CD4-positive, alpha-beta T cell treated with Interleukin-6 for 4 hours (primary cell): ENCODE results near the gene UBA1.

Experiments used
- DNase-seq: peaks from one replicate; pipeline ENCODE4 v3.0.0-alpha.2; 2020; ENCODE audit warnings: mixed read lengths

The UBA1 gene

DNA sequence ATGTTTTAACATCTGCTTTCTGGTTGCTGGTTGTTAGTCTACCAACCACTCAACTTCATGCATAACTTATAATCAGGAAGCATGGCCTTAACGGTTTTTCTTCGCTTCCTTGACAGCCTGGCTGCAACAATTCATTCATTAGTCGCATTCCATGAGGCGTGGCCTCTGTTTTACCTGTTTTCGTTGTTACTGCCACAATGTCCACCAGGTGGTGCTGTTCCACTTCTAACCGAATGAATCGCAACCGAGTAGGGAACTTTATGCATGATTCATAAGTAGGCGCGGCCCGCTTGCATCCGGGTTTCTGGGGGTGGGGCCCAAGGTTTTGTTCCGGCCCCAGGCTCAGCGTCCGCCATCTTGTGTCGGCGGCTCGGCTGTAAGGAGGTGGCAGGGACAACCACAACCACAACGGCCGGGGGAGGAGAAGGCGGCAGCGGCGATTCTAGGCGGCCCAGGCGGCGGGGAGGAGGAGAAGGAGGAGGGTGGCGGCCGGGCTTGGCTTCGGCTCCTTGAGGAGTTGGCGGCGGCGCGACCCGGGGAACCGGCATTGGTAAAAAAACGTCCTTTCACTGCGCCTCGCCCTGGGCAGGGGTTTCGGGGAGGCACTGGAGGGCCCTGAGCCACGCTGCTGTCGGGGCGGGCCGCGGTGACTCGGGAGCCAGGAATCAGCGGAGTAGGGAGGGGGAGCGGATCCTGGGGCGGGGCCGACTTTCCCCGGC, at the start of gene UBA1:
TSS of gene UBA1 (plus strand) at position 355 of the 719 bp plus-strand sequence. CDS start 4,974 bp downstream, outside the sequence.
- peak; percentile 98 for DNase-seq

DNA sequence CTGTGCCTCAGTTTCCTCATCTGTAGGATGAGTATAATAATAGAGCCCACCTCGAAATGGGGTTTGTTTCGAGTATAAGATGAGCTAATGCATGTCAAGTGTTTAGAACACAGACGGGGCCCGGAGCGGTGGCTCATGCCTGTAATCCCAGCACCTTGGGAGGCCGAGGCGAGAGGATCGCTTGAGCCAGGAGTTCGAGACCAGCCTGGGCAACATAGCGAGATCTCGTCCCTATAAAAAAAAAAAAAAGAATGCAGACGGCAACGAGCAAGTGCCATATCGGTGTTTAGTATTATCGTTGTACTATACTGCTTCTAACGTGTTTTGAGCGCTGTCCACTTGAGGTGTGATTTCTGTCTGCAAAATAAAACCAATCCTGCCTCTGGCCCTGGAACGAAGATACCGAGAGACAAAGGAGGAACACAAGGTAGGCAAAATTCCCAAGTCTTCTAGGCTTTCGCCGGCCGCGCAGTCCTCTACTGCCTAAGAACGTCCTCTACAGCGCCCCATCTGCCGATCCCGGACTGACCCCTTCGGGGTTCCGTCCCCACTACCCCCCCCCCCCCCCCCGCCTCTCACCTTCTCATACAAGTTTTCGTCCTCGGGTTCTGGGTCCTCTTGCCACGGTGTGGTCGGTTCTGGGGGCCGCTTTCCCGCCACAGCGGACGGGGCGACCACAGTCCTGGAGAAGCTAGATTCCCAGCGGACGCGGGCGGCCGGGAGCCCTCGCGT, 49.6 kb upstream of the UBA1 start:
- peak; percentile 63 for DNase-seq

DNA sequence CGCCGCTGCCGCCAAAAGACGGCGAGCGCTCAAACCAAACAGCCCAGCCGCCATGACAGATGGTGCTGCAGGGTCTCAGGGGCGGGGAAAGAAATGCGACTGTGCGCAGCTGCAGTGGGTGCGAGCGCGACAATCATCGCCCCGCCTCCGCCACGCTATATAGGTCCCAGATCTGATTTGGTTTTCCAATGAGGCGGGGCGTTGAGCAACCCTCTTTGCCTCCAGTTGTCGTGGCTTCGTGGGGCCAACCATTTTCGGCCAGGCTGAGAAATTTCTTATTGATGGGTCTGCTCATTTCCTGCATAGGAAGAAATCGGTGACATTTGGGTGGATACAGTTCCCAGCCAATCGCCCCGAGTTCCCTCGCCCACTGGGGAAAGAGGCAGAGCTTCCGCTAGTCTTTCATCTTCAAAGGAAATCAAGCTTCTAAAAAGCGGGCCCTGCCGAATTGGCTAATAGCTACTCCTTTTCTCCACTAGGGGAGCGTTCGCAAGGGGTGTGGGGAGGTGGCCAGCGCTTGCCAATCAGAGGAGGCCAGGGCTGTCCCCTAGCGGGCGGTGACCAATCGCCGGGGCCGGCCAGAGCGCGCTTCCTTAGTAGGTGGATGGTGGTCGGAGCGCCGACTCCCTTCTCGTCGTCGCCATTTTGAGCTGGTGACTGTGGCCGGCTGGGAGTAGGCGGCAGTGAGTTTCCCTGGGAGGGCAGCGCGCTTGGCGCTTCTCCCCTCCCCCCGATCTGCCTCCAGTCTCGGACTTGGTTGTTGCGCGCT, 48.8 kb upstream of the UBA1 start, which contains the start of the genes NDUFB11 and RBM10:
TSS of gene NDUFB11 (minus strand) at position 77 of the 769 bp plus-strand sequence. CDS start at position 54, 23 bp downstream.
TSS of gene RBM10 (plus strand) at position 596 of the 769 bp plus-strand sequence. CDS start 2,261 bp downstream, outside the sequence.
- peak; percentile 90 for DNase-seq

DNA sequence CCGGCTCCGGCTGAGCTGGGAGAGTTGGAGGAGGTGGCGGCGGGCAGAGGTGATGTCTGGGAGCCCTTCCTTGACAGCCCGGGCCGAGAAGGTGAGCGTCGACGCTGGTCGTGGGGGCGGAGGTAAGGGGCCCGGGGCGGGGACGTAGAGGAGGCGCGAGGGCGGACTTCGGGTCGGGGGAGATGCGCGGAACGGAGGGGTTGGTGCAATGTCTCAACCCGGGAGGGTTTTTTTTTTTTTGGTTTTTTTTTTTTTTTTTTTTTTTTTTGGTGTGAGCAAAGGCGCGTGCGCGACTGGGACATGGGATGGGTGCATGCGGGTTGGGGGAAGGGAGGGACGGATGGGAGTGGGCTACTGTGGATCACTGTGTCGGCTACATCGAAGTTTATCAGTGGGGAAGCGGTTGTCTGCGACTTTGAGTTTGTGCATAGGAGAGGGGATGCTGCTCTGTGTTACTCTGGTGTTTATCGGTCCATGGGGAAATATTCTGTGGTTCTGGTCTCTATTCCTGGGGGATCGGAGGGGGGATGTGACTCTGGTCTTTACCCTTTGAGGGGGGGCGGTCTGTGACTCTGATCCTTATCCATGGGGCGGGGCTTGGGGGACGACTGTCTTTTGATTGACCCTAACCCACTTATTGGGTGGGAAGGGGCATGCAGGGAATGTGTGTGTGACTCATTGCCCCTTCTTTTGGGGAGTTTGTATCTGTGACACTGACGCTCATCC, 48.1 kb upstream of the UBA1 start:
- no peak for DNase-seq

DNA sequence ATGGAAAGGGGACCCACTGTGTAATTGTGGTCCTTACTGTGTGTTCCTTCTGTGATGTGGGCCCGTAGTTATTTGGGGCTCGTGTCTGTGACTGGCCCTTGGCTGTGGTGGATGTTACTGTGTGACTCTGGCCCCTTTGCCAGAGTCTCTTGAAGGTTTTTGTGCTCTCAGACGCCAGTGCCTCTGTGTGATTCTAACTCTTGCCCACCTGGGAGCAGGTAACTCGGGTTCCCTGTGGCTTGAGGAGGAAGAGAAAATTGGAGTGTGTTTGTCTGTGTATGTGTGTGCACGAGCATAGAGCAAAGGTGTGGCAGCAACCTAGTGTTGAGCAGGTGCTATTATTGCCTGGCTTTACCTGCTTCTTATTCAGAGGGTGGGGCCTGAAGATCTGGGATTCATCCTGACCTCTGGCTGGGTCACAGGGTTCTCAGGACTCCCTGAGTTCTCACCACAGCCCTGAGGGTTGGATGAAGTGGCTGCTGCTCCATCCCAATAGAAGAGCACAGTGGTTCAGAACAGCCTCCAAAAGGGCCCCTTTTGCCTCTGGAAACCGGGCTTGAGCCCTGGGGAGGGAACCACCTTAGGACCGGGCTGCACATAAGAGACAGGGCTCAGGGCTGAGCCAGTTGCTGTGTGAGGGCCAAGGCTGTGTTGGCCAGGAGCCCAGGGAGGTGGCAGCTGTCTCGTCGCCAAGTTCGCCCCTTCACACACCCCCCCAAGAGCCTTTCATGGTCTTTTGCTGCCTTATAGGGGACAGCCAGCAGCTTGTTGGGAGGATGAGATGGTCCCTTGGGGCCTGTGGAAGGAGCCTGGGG, 47.3 kb upstream of the UBA1 start:
- DNase-seq: no peak

DNA sequence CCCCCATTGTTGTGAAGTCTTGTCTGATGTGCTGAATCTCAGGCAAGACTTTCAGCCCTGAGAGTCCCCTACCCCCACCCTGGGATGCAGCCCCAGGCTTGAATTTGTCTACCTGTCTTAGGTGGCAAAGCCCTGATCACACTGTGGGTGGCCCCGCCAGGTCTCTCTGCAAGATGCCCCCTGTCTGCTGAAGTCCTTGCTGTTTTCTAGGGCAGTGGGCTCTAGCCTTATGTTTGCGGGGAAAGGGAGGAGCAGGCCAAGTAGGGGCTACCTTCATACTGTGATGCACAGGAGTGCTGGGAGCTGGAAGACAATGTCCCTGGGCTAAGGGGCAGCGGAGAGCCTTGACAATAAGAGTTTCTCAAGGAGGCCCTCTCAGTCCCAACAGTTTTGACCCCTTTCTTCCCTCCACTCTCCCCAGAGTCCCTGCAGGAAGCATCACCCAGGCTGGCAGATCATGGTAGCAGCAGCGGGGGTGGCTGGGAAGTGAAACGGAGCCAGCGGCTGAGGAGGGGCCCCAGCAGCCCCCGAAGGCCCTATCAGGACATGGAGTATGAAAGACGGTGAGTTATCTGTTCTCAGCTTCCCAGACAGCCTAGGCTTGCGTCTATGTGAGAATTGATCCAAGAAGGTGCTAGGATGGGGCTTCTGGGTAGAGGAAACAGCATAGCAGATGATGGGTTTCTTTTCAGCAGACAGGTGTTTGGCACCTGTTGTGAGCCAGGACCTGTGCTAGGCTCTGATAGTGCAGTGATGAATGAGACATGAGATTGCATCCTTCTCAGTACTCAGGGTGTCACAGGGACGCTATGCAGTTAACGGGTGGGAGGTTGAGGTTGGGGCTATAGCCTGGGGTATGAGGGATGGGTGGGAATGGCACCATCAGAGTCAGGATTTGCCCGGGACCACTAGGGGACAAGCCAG, 46.4 kb upstream of the UBA1 start:
- no peak for DNase-seq

DNA sequence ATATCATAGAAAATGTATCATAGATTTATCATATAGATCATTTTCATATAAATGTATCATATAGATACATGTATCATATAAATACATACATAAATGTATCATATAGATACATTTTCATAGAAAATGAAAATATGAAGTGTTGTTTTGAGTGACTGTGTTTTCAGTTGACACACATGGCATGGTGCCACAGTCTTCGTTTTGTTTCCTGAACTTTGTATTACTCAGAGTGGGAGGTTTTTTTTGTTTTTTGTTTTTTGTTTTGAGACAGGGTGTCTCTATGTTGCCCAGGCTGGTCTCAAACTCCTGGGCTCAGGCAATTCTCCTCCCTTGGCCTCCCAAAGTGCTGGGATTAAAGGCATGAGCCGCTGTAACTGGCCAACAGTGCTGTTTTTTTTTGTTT, 44.7 kb upstream of the UBA1 start:
- no peak for DNase-seq

DNA sequence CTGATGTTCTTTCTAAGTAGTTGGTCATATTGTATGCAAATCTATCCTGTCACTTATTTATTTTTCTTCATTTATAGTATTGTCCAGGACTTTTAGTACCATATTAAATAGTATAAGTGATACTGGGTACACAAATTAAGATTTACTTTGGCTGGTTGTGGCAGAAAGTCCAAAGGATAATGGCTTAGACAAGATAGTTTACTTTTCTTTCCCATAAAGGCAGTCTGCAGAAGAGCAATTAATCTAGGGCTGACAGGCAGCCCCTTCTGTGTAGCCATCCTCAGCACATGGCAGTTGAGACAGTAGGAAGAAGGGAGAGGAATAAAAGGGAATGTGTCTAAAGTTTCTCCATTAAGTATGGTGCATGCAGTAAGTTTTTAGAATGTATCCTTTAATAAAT, 42.2 kb upstream of the UBA1 start:
- DNase-seq: no peak

DNA sequence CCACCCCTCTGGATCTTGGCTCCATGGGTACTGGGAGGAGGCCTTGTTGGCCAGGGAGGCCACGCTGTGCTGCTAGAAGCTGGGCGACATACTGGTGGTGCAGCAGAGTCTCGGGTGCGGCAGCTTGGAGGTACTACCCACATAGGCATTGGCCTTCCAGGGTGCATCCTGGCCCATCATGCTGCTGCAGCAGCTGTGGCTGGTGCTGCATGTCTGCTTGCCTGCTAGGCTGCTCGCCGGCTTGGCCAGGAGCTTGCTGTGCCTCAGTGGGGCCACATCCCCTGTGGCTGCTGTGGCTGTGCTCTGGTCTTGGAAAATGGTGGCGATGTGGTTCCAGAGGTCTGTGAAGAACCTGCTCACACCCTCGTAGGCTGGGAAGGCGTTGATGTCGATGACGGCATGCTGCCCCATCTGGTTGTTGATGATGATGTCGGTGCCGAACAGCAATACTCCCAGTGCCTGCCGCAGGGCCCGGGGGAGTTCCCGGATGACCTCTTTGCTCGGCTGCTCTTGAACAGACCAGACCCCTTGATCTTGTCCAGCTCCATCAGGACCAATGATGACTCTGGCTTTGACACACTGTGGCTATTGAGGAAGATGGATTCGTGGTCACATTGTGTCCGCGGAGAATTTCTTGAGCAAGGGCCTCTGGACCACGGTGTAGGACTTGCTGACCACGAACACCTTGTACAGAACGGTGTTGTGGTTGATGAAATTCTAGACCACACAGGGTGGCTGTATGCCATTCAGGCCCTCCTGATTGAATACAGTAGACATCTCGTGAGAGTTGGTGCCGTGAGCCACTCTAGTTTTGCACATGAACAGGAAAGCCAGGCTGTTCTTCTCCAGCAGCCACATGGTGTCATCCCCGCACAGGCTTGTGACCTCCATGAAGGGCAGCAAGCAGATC, 36.8 kb upstream of the UBA1 start:
- no peak for DNase-seq

DNA sequence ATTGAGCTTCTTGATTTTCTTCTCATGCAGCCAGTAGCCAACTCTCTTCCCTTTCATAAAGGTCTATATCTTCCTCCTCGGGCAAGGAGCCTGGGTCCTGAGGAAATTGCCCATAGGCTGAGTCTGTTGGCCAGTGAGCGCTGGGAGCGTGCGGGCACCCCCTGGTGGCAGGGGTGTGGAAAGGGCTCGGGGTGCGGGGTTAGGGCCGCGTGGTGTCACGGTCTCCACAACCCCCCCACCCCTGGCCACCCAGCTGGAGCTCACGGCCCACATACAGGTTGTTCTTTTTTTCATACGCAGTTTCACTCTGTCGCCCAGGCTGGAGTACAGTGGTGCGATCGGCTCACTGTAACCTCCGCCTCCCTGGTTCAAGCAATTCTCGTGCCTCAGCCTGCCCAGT, 35.5 kb upstream of the UBA1 start:
- DNase-seq: no peak

DNA sequence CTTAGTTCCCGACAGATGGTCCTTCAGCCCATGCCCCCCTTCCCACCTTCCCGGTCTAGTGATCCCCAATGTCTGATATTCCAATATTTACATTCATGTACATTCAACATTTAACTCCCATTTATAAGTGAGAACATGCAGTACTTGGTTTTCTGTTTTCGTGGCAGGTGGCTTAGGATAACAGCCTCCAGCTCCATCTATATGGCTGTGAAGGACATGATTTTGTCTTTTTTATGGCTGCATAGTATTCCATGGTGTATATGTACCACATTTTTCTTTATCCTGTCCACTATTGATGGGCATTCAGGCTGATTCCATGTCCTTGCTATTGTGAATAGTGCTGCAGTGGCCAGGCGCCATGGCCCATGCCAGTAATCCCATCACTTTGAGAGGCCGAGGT, 34.8 kb upstream of the UBA1 start:
- no peak for DNase-seq

DNA sequence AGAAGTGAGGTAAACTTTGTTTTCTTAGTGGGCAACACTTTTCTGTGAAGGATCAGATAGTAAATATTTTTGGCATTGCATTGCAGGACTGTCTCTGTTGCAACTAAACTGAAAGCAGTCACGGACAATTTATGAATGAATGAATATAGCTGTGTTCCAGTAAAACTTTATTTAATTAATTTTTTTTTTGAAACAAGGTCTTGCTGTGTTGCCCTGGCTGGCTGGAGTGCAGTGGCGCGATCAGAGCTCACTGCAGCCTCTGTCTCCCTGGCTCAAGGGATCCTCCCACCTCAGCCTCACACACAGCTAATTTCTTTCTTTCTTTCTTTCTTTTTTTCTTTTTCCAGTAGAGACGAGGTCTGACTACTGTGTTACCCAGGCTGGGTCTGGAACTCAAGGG, 32.8 kb upstream of the UBA1 start:
- no peak for DNase-seq

DNA sequence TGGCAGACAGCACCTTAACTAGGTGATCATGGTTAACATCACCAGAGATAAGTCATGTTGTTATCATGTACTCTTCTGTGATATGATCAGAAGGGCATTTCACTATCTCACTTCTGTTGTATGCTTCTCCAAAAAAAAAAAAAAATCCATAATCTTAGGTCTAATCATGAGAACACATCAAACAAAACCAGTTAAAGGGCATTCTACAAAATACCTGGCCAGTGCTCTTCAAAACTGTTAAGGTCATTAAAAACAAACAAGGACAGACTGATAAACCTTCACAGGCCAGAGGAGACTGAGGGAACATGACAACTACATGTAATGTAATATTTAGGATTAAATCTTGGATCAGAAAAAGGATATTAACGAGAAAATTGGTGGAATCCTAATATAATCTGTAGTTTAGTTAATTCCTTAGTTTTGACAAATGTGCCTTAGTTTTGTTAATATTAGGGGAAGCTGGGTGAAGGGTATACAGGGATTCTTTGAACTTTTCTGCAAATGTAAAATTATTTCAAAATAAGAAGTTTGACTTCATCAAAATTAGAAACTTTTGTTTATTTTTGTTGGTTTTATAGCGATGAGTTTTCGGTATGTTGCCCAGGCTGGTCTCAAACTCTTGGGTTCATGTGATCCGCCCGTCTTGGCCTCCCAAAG, 30.6 kb upstream of the UBA1 start:
- no peak for DNase-seq

DNA sequence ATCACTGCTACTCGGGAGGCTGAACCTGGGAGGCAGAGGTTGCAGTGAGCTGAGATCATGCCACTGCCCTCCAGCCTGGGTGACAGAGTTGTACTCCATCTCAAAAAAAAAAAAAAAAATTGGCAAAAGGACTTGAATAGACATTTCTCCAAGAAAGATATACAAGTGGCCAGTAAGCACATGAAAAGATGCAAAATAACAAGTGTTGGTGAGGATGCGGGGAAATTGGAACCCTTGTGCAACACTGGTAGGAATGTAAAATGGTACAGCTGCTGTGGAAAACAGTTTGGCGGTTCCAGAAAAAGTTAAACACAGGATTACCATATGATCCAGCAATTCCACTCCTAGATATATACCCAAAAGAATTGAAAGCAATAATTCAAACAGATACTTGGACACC, 29.2 kb upstream of the UBA1 start:
- no peak for DNase-seq

DNA sequence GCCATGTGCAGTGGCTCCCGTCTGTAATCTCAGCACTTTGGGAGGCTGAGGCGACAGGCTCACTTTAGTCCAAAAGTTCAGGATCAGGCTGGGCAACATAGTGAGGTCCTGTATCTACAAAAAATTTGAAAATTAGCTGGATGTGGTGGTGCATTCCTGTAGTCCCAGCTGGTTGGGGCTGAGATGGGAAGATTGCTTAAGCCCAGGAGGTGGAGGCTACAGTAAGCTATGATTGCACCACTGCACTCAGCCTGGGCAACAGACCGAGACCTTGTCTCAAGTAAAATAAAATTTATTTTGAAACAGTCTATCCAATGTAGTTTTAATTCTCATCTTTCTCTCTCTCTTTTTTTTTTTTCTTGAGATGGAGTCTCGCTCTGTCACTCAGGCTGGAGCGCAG, 27.5 kb upstream of the UBA1 start:
- DNase-seq: no peak

DNA sequence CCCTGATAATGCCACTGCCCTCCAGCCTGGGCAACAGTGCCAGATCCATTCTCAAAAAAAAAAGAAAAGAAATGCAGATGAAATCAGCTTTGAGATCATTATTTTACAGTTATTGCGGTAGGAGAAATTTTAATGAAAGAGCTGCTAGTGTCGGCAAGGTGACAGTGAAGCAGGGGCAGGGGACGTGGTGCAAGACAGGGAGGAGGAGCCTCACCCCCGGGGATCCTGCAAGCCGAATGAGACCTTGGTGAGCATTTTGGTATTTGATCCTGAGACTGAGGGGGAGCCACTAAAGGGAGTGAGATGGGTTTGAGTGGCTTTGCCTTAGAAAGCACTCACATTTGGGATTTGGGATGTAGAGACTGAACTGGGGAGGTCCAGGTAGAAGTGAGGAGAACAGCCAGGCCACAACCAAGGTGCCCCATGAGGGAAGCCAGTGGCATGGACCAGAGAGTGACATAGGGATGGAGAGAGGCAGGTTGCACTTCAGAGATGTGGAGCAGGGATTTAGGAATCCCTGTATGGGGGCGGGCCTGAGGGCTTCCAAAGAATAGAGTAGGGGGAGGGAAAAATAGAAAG, 25.0 kb upstream of the UBA1 start:
- DNase-seq: no peak

DNA sequence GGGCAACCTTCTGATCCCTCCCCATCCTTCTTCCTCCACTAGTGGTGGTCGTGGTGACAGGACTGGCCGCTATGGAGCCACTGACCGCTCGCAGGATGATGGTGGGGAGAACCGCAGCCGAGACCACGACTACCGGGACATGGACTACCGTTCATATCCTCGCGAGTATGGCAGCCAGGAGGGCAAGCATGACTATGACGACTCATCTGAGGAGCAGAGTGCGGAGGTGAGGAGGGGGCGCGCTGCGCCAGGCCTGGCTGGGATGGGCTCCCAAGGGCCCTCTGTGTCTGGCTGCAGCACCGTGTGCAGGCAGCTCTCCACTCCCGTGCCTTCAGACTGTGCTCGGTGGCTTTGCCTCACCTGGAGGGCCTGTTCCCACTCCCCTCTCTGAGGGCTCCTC, 24.4 kb upstream of the UBA1 start:
- no peak for DNase-seq

DNA sequence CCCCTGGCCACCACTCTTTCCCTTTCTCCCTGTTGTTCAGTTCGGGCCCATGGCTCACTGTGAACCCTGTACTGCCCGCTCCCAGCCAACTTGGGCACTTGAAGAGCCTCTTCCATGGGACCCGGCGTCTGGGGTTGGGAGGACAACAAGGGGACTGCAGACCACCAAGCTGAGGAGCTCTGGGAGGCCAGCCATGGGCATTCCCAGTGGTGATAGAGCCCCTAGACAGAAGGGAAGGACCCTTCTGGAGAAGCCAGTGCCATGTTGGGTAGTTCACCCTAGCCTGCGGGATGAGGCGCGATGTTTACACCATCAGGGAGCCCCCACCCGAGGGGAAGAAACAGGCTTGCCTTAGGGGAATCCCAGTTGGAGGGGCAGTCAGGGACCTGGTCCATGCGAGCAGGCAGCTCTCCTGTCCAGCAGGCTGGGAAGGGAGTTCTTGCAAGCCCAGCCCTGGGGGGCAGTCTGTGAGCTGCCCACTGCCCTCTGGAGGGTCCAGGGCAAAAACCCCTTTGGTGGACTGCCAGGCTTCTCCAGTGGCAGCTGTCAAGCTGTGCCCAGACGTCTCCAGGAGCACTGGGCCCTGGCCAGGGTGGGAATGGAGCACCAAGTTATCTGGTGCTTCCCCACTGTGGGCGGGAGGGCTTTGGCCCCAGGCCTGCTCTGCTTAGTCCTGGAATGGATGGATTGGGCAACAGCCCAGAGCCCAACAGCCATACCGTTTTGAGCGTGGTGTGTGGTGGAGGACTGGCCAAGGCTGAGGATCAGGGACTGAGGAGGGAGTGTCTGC, 23.7 kb upstream of the UBA1 start:
- DNase-seq: no peak
